Upper lobe of left lung (tissue), 4 donors: ENCODE measurements around the gene GLP1R.

ENCODE experiments used
- CTCF ChIP-seq, 6 experiments: fragments of 450-650 bp in 4 of 6; fragments of 200-600 bp in 2 of 6; sonication (generic) in 2 of 6; IDR thresholded peaks; one replicate each; pipeline ENCODE4 v1.5.1; 2016 to 2019; ENCODE audit warnings: antibody characterized with exemption in 6 of 6
- POLR2AphosphoS5 ChIP-seq, 2 donors: sonication (generic); formaldehyde crosslinking; IDR thresholded peaks; one replicate each; pipeline ENCODE4 v1.5.1; 2017; ENCODE audit warnings: antibody characterized with exemption in 2 of 2

- TF ChIP-seq CTCF (IDR thresholded peaks at IDR 0.05) = no peak
- TF ChIP-seq POLR2AphosphoS5 (IDR thresholded peaks at IDR 0.05) = no peak
Observed at GRCh38 chr6:39021779-39022178, 26.8 kb upstream of the GLP1R start.
